Endothelial cell of umbilical vein (primary cell): ENCODE measurements around the gene CPXM2. TPM values are rescaled to one million over a fixed set of nuclear protein-coding genes. Genes with fewer than 3 reads are reported as not detected.

Experiments used
- BruUV-seq: library from RNA; stranded (reverse); fragments of 400-500 nt; replicated peaks from 2 replicates; lab custom pipeline; 2021; lab: Mats Ljungman, UMichigan
- CTCF ChIA-PET: fragments of 300-600, 350-600 bp; sonication (Branson Sonifier 250); formaldehyde crosslinking; loops from one replicate; lab custom pipeline; 2021; ENCODE audit warnings: antibody characterized with exemption, inconsistent platforms; lab: Charles Lee
- POLR2A ChIA-PET: fragments of 300-600, 350-600 bp; sonication (Branson Sonifier 250); formaldehyde crosslinking; loops from one replicate; lab custom pipeline; 2021; ENCODE audit warnings: antibody characterized with exemption, inconsistent platforms; lab: Charles Lee
- DNase-seq: peaks from one replicate; pipeline ENCODE4 v3.0.0-alpha.2; 2011; ENCODE audit warnings: low read depth, low spot score
- FAIRE-seq: peaks from 2 replicates; lab custom pipeline; 2011; peaks lifted over from hg19 to GRCh38; lab: Jason Lieb, UNC
- H2AFZ ChIP-seq: 2 replicates; pipeline ENCODE4 v1.6.0; 2012; ENCODE audit warnings: low read depth, low read length, control low read depth, inconsistent platforms
- H3K27ac ChIP-seq: 2 replicates; pipeline ENCODE4 v1.5.1; 2011; ENCODE audit warnings: low read depth, mild to moderate bottlenecking, control low read depth, low read length, moderate library complexity; ENCODE audit not compliant: insufficient read depth
- H3K27me3 ChIP-seq, 2 experiments: 2 replicates each; pipeline versions ENCODE4 v1.6.0 to v1.6.1; 2011; ENCODE audit warnings: low read length in 2 of 2, mixed read lengths in 1 of 2; ENCODE audit not compliant: control insufficient read depth in 2 of 2, insufficient read depth in 2 of 2
- H3K36me3 ChIP-seq, 2 experiments: 2 replicates in 1 of 2; 3 replicates in 1 of 2; pipeline ENCODE4 v1.5.1; 2011; ENCODE audit warnings: low read length in 2 of 2, mild to moderate bottlenecking in 1 of 2, moderate library complexity in 1 of 2; ENCODE audit not compliant: control insufficient read depth in 2 of 2, insufficient read depth in 2 of 2; ENCODE audit errors: extremely low read depth in 1 of 2
- H3K4me1 ChIP-seq: 3 replicates; pipeline ENCODE4 v1.5.1; 2011; ENCODE audit warnings: mild to moderate bottlenecking, low read length; ENCODE audit not compliant: control insufficient read depth, insufficient read depth; ENCODE audit errors: extremely low read depth
- H3K4me2 ChIP-seq: 2 replicates; pipeline ENCODE4 v1.6.1; 2011; ENCODE audit warnings: low read length, control low read depth, mixed read lengths; ENCODE audit not compliant: insufficient read depth
- H3K4me3 ChIP-seq, 3 experiments: fragments of 200-600 bp in 1 of 3; sonication (generic), shearing (Covaris generic) in 1 of 3; replicated peaks in 1 of 3; 2 replicates each; pipeline ENCODE4 v1.5.1; 2011 to 2016; ENCODE audit warnings: control low read depth in 3 of 3, low read length in 3 of 3, mild to moderate bottlenecking in 2 of 3, inconsistent platforms in 1 of 3, low read depth in 1 of 3, moderate library complexity in 1 of 3; ENCODE audit not compliant: insufficient read depth in 1 of 3
- H3K79me2 ChIP-seq: 2 replicates; pipeline ENCODE4 v1.6.0; 2012; ENCODE audit warnings: low read length, inconsistent platforms; ENCODE audit not compliant: control insufficient read depth, insufficient read depth
- H3K9ac ChIP-seq: replicated peaks from 2 replicates; pipeline ENCODE3; 2011; ENCODE audit warnings: low read length, control low read depth; ENCODE audit not compliant: insufficient read depth; ENCODE audit errors: extremely low read depth
- H3K9me1 ChIP-seq: replicated peaks from 3 replicates; pipeline ENCODE4 v1.6.0; 2011; ENCODE audit warnings: mild to moderate bottlenecking, low read length; ENCODE audit not compliant: control insufficient read depth, insufficient read depth; ENCODE audit errors: extremely low read depth
- H3K9me3 ChIP-seq: replicated peaks from 2 replicates; pipeline ENCODE4 v1.5.1; 2012; ENCODE audit warnings: low read length, inconsistent platforms; ENCODE audit not compliant: control insufficient read depth, insufficient read depth
- H4K20me1 ChIP-seq: replicated peaks from 2 replicates; pipeline ENCODE3; 2011; ENCODE audit warnings: mild to moderate bottlenecking, low read length; ENCODE audit not compliant: control insufficient read depth, insufficient read depth; ENCODE audit errors: extremely low read depth
- CTCF ChIP-seq, 2 donors: IDR thresholded peaks; 1 replicate in 1 of 2; 2 replicates in 1 of 2; pipeline ENCODE4 v1.5.1; 2011; ENCODE audit warnings: low read length in 2 of 2, mild to moderate bottlenecking in 2 of 2, moderate library complexity in 2 of 2, control low read depth in 1 of 2, inconsistent platforms in 1 of 2, low read depth in 1 of 2; ENCODE audit not compliant: insufficient read depth in 1 of 2; ENCODE audit errors: extremely low read depth in 1 of 2
- EZH2 ChIP-seq: IDR thresholded peaks from 2 replicates; pipeline ENCODE4 v1.6.1; 2012; ENCODE audit warnings: borderline replicate concordance, low read depth, mild to moderate bottlenecking, moderate library complexity, low read length, inconsistent platforms; ENCODE audit not compliant: severe bottlenecking
- FOS ChIP-seq: IDR thresholded peaks from 2 replicates; pipeline ENCODE4 v1.6.1; 2011; ENCODE audit warnings: mild to moderate bottlenecking, low read length, moderate library complexity, borderline replicate concordance; ENCODE audit not compliant: insufficient read depth
- GATA2 ChIP-seq: IDR thresholded peaks from 2 replicates; pipeline ENCODE4 v1.7.0; 2011; ENCODE audit warnings: low read depth, mild to moderate bottlenecking, moderate library complexity, mixed read lengths, low read length; ENCODE audit not compliant: insufficient read length, insufficient read depth
- JUN ChIP-seq: IDR thresholded peaks from 2 replicates; pipeline ENCODE4 v1.6.1; 2011; ENCODE audit warnings: borderline replicate concordance, low read depth; ENCODE audit not compliant: insufficient read length, insufficient read depth
- MAX ChIP-seq: IDR thresholded peaks from 2 replicates; pipeline ENCODE4 v1.6.1; 2011; ENCODE audit not compliant: insufficient read depth, insufficient read length
- MYC ChIP-seq: IDR thresholded peaks from one replicate; pipeline ENCODE4 v1.6.1; 2011; ENCODE audit warnings: mild to moderate bottlenecking, low read depth, low read length
- POLR2A ChIP-seq: IDR thresholded peaks from 2 replicates; pipeline ENCODE4 v1.6.1; 2012; ENCODE audit warnings: low read depth, mild to moderate bottlenecking, control low read depth, low read length
- POLR2AphosphoS5 ChIP-seq: IDR thresholded peaks from 2 replicates; pipeline ENCODE4 v1.6.1; 2012; ENCODE audit warnings: low read depth, mild to moderate bottlenecking, control low read depth, low read length, moderate library complexity; ENCODE audit not compliant: insufficient read depth
- dilution Hi-C: fragments of 300-500 bp; cut with MboI; formaldehyde crosslinking; loops from one replicate; pipeline ENCODE4 v1.15.0; 2019; ENCODE audit warnings: low sequenced_read_pairs; ENCODE audit not compliant: extremely low pct_ligation_motif_present
- intact Hi-C: fragments of 100-400 bp; cut with micrococcal nuclease; formaldehyde crosslinking; loops from one replicate; pipeline ENCODE4 v1.10.0; 2022
- polyA plus RNA-seq, 4 experiments: library from polyadenylated mRNA; depleted of rRNA in 3 of 4; stranded (reverse) in 3 of 4; unstranded in 1 of 4; fragments of >200 nt; gene quantifications; 2 replicates each; pipeline versions ENCODE4 v1.2.1 to v1.2.3, GENCODE V29; 2011 to 2012; ENCODE audit warnings: missing spikeins in 1 of 4
- total RNA-seq: library from RNA; stranded (reverse); gene quantifications from 2 replicates; pipeline ENCODE4 v1.2.3, GENCODE V29; 2021

CPXM2 gene
- total and polyA plus RNA-seq, 2 donors (not counting 3 experiments of a cell fraction or from before 2014, with no cell fraction given) = 1.8 to 2.7 TPM

DNA sequence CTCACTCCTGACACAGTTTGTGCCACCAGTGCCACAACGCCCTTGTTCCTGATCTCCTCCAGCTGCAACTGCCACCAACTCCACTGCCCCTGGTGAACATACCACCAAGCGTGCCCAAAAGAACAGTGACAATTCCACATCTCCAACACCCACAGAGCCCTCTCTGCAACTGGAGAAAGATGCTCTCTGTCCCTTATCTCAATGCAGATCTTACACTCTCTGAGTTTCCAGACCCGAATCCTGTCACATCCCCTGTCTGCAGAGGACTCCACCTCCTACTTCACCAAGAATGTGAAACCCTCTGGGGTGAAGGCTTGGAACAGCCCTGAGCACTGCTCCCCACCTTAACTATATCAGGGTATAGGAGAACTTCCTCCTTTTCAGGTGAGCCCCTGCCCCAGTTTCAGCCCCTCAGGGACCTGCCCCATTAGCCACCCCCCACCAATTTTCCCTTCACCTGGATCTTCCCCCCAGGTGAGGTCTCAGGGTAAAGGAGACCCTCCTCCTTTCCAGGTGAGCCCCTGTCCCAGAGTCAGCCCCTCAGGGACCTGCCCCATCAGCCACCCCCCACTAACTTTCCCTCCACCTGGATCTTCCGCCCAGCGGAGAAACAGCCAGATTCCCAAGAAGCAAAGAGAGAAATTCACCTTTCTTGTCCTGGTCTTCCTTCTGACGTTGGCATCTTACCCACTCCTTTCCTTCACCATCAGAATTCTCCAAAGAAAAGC lies 55.0 kb downstream of the CPXM2 start:
- Histone ChIP-seq H3K9ac (no peak overlapping the region), H3K27ac (no peak overlapping the region), H3K4me1 (no peaks in the 10 kb centered on the region), H3K9me1 (no peaks in the 10 kb centered on the region), H3K4me2 (no peak overlapping the region), H4K20me1 (no peaks in the 10 kb centered on the region), H2AFZ (no peak overlapping the region), H3K9me3 (no peaks in the 10 kb centered on the region), H3K4me3 (no peak overlapping the region), H3K79me2 (no peaks in the 10 kb centered on the region), H3K36me3 (no peaks in the 10 kb centered on the region), H3K27me3 (no peaks in the 10 kb centered on the region)
- no peak for DNase-seq
- ChIA-PET POLR2A (no interaction called here), CTCF (no interaction called here)
- FAIRE-seq = no peak
- intact Hi-C loops = no loop called here
- no TSS peak for BruUV-seq
- dilution Hi-C loops = no loop called here
- TF ChIP-seq FOS = no peak
- TF ChIP-seq POLR2A = no peak
- no peak for TF ChIP-seq GATA2
- no peak for TF ChIP-seq JUN
- TF ChIP-seq MAX = no peak
- no peak for TF ChIP-seq CTCF (IDR thresholded peaks at IDR 0.05; ENCODE audit: extremely low read depth in 1 of 2, insufficient read depth in 1 of 2, low read depth in 1 of 2, low read length in 2 of 2)
- TF ChIP-seq MYC = no peak
- TF ChIP-seq POLR2AphosphoS5 = no peak
- no peak for TF ChIP-seq EZH2
